ENCODE measurements around the gene UBN1. TPM values are rescaled to one million over a fixed set of nuclear protein-coding genes. Genes with fewer than 3 reads are reported as not detected.

The UBN1 gene
- total RNA-seq, 1 experiment from 2014 or later: 14.1 TPM

Other genes with a start within 250 kb of the UBN1 start
- gene UBALD1, start 232.6 kb upstream of the UBN1 start, total RNA-seq (2014; rRNA removed; shearing (Covaris generic)): 13.1 and 14.5 TPM in 2 replicates
- gene MGRN1, start 222.7 kb upstream of the UBN1 start, total RNA-seq (2014; rRNA removed; shearing (Covaris generic)): 11.3 and 13.3 TPM in 2 replicates
- gene NUDT16L1, start 153.9 kb upstream of the UBN1 start, total RNA-seq (2014; rRNA removed; shearing (Covaris generic)): 27.6 and 28.8 TPM in 2 replicates
- gene ANKS3, start 113.2 kb upstream of the UBN1 start, total RNA-seq (2014; rRNA removed; shearing (Covaris generic)): 7.2 and 8.7 TPM in 2 replicates
- gene DNAAF8, start 112.9 kb upstream of the UBN1 start, total RNA-seq (2014; rRNA removed; shearing (Covaris generic)): 0.11 and 0.19 TPM in 2 replicates
- gene ZNF500, start 80.3 kb upstream of the UBN1 start, total RNA-seq (2014; rRNA removed; shearing (Covaris generic)): 8.1 and 10.6 TPM in 2 replicates
- gene SEPTIN12, start 59.1 kb upstream of the UBN1 start, total RNA-seq (2014; rRNA removed; shearing (Covaris generic)): not detected in 2 replicates
- gene SMIM22, start 52.1 kb upstream of the UBN1 start, total RNA-seq (2014; rRNA removed; shearing (Covaris generic)): not detected in 2 replicates
- gene ROGDI, start 44.8 kb upstream of the UBN1 start, total RNA-seq (2014; rRNA removed; shearing (Covaris generic)): 2.5 and 2.9 TPM in 2 replicates
- 27.9 and 36.3 TPM in 2 replicates for gene GLYR1, start 193 bp upstream of the UBN1 start, total RNA-seq (2014; rRNA removed; shearing (Covaris generic))
- gene PPL, start 89.7 kb downstream of the UBN1 start, total RNA-seq (2014; rRNA removed; shearing (Covaris generic)): 0.03 and 0.11 TPM in 2 replicates
- 0.21 and 0.24 TPM in 2 replicates for gene SEC14L5, start 110.8 kb downstream of the UBN1 start, total RNA-seq (2014; rRNA removed; shearing (Covaris generic))
- gene NAGPA, start 186.5 kb downstream of the UBN1 start, total RNA-seq (2014; rRNA removed; shearing (Covaris generic)): 30.6 and 37.9 TPM in 2 replicates
- 0.13 and 0.64 TPM in 2 replicates for gene C16orf89, start 218.5 kb downstream of the UBN1 start, total RNA-seq (2014; rRNA removed; shearing (Covaris generic))
- gene ALG1, start 224.4 kb downstream of the UBN1 start, total RNA-seq (2014; rRNA removed; shearing (Covaris generic)): 33.0 and 37.4 TPM in 2 replicates

Measured in SK-MEL-5 (cell line).